GM19468 (cell line): ENCODE measurements around the gene HLA-DOB.

Source experiments
- ATAC-seq: cut with Tn5 transposase; IDR thresholded peaks from one replicate; pipeline ENCODE4 v1.9.1; 2021; ENCODE audit warnings: mild to moderate bottlenecking, moderate library complexity, moderate number of reproducible peaks; ENCODE audit not compliant: unreplicated experiment; ENCODE audit errors: extremely low read depth

The HLA-DOB gene

DNA sequence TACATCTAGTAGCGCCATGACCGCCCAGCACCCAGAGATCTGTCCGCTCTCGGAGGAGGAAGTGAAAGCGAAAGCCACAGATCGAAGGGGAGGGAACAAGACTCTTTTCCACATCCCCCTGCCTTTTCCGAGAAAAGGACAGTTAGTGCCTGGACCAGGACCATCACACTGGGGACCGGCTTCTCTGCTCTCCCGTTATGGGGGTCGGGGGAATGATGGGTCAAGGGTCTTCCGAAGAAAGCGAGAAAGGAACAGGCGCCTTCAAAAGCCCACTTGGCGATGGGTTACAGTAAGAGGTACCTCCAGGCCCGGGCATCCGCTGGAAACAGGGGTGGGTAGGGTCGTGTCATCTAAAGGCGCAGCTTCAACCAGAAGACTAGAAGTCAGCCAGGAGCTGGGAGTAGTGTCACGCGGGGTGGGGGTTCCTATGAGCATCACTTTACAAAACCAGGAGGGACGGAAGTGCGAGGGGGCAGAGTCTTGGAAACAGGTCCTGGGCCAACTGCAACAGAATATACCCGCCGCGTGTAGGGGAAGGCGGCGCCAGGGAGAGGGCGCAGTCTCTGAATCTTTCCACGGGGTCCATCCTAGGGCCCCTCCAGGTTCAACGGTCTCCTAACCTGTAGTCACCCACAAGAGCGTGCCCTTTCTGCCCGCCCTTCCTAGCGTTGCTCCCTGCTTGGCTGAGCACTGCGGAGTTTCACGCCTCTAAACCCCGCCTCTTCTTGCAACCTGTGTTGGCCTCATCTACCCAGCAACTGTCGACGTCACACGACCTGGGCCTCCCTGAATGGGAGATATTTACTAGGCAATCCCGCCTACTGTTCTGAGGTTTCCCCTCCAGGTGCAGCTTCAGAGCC lies 27.4 kb upstream of the HLA-DOB start, which contains the start of gene PSMB8:
TSS of gene PSMB8 (minus strand) at position 69 of the 860 bp plus-strand sequence. CDS start at position 18, 51 bp downstream.
- ATAC-seq: peak; percentile 58

DNA sequence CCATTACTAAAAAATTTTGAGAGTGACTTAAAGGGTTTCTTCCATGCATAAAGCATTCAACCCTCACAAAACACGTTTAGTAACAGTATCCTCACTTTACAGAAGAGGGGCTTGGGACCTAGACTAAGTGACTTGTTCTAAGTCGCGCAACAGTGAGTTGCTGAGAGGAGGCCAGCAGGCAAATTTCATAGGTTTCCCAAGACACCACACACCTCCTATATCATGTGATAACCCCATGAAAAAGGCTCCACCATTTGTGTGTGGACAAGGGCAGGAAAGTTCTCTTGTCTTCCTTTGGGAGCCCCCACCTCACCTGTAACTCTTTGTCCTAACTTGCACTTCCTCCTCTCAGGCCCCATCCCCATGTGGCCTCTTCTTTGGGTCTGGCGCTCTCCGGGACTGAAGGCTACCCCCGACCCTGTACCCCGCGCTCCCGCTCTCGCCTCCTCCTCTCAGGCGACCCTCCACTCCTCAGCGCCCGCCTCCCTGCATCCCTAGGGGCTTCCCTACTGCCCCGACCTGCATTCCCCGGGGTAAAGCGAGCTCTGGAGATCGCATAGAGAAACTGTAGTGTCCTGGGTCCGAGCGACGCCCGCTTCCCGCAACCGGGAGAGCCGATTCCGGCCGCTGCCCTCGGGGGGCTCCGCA lies 26.7 kb upstream of the HLA-DOB start:
- no peak for ATAC-seq

DNA sequence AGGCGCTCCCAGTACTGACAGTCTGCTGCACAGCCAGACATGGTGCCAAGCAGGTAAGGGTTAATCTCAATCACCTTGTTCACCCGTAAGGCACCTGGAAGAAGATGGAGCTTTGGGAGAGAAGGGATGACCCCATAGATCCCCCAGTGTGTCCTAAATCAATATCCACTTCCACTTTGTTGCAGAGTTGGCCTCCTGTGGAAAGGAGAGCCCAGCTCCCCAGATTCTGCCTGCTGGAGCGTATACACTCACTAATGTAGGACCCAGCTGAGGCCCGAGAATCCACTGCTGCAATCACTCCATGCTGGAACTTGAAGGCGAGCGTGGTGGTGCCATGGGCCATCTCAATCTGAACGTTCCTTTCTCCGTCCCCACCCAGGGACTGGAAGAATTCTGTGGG lies 25.9 kb upstream of the HLA-DOB start:
- no peak for ATAC-seq

DNA sequence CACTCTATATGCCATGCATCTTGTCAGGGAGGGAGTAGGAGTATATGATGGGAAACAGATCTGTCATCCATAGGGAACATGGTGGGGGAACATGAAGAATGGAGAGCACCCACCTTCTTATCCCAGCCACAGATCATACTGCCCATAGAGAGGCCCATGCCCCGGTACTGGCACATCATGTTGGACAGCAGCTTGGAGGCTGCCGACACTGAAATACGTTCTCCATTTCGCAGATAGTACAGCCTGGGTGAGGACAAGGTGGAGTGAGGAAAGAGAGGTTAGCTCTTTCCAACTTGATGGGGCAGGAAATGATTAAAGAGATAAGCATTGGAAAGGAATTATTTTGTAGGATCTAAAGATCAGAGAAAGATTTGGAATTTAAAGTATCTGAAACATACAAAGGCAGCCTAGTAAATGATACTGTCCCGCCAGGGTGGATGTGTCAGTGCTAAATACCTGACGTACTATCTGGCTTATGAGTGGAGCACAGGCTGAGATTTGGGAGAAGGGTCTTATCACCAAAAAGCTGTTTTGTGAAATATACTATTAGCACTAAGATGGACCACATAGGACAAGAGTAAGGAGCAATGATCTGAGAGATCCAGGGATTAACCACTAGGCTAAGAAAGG lies 25.3 kb upstream of the HLA-DOB start:
- ATAC-seq: no peak

DNA sequence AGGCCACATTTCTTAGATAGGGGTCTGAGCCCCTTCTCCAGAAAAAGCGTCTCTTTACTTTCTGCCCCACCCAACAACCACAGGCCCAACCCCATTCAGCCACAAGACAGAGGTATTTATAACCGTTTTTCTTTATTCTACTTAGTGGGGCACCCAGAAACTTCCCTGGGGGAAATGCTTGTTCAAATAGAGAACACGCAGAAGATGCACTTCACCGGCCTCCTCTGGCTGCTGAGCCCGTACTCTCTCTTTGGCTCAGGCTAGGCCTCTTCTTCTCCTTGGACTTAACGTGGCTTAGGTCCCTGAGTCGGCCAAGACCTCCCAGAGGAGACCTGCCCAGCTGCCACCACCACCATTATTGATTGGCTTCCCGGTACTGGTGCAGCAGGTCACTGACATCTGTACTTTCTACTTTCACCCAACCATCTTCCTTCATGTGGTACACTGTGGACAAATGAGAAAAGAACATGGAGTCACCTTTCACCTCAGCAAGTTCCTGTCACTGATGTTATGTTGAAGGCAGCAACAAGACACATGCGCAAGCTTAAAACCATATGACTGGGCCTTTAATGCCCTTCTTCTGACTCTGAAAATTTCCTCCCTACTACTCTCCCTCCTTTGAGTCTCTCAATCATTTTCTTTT lies 23.9 kb upstream of the HLA-DOB start:
- ATAC-seq: no peak

DNA sequence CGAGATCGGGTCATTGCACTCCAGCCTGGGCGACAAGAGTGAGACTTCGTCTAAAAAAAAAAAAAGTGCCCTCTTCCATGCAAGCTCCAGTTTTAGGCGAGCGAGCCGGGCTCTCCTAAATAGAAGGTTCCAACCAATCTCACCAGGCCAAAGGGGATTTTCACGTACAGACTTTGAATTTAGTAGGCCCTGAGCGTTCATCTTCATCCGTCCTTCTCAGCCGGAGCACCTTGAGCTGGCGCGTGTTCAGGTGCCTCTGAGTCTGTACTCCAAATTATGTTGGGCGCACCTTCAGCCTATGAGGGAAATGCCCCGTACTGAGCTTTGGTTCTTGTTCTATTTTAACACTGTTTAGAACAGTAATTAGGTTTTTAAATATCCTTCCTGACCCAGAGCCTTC lies 22.6 kb upstream of the HLA-DOB start:
- no peak for ATAC-seq

DNA sequence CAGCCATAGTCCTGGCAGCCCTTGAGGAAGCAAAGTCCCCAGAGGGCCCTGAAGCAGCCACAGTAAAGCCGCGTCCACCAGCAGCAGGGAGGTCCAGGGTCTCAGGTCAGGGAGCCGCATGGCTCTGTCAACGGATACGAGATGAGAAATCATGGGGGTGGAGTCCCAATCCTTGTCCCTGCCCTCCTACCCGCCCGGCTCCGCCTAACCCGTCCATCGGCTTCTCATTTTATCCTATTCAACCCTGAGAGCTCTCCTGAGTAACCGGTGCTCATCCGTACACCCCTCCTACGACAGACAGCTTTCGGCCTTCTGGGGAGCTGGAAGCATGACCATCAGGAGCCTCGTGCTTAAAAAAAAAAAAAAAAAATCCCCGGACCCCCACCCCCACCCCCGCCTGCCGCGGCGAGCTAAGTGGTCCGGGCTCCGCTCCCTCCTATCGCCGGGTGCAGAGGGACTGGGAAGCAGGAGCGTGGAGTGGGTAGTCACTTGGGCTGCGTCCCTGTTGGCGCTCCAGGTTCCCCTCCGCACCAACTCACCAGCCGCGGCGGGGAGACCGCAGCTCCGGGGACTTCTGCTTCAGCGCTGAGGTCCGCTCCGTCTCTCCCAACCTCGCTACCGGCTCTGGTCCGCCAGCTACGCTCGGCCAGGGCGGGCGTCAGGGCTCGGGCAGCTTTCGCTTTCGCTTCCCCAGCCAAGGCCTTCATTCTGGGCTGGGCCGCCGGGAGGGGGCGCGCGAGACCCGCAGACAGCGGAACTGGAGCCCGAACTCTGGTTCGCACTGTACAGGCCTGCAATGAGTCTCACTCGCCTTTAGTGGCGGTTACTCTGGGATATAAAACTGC lies 21.5 kb upstream of the HLA-DOB start, which contains the start of gene TAP2:
TSS of gene TAP2 (minus strand) at position 626 of the 845 bp plus-strand sequence. CDS start at position 120, 506 bp downstream.
- peak; percentile 62 for ATAC-seq

DNA sequence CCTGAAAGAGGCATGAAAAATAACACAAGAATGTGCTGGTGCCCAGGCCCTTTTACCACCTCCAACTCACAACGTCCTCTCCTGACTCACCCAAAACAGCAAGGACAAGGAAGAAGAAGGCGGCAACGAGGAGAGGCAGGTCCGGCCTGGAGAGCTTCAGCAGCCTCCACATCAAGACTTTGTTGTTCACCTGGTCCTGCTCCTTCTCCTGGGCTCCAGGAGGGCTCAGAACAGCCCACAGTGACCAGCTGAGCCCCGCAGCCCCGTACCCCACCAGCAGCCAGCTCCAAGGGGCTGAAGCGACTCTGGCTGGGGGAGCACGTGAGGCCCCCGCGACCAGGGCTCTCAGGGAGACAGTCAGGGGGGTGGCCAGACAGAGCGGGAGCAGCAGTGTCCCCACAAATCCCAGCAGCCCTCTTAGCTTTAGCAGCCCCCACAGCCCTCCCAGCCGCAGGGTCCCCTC lies 20.9 kb upstream of the HLA-DOB start:
- ATAC-seq: no peak

DNA sequence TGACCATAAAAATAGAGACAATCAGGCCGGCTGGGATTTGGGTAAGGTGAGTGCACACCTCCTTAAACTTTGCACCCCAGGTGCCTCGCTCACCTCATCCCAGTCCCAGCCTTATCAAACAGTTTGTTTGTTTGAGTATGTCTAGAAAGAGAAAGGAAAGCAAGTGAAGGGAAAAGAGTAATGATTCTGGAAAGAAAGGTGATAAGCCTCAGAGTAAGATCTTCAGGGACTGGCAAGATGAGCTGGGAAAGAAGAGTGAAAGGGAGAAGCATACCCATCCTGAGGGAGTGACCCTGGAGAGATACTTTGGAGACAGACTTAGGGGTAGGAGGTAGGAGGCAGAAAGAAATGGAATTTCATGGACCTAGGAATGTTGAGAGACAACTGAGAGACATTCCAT lies 20.1 kb upstream of the HLA-DOB start:
- no peak for ATAC-seq

DNA sequence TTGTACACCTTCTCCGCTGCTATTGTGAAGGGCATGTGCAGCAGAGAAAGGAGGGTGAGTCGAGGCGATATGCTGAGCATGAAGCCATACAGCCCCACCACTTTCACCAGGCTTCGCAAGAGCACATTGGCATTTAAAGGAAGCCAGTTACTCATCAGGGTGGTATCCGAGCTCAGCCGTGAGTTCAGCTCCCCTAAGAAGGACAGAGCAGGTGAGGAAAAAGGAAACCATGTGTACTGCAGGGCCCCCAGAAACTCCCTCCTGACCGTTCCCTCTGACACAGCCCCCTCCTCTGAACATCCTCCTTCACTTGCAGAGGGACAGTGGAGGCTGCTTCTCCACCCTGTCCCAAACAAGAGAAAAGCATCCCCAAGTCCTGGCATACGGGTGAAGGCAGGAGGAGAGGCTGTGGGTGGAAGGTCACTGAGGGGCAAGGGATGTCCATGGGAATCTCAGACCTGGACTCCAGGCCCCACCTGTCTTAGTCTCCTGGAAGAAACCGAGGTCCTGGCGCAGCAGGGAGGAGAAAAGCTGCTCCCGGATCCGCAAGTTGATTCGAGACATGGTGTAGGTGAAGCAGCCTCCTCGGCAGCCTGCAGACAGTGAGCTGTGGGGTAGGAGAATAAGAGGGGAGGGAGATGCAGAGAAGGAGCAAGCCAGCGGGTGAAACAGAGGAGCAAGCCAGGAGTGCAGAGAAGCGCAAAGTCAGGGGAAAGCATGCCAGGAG lies 18.5 kb upstream of the HLA-DOB start:
- ATAC-seq: no peak

DNA sequence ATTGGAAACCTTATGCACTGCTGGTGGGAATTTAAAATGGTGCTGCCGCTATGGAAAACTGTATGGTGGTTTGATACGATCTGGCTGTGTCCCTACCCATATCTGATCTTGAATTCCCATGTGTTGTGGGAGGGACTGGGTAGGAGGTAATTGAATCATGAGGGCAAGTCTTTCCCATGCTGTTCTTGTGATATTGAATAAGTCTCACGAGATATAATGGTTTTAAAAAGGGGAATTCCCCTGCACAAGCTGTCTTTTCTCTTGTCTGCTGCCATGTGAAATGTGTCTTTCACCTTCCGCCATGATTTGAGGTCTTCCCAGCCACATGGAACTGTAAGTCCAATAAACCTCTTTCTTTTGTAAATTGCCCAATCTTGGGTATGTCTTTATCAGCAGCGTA lies 16.9 kb upstream of the HLA-DOB start:
- no peak for ATAC-seq

DNA sequence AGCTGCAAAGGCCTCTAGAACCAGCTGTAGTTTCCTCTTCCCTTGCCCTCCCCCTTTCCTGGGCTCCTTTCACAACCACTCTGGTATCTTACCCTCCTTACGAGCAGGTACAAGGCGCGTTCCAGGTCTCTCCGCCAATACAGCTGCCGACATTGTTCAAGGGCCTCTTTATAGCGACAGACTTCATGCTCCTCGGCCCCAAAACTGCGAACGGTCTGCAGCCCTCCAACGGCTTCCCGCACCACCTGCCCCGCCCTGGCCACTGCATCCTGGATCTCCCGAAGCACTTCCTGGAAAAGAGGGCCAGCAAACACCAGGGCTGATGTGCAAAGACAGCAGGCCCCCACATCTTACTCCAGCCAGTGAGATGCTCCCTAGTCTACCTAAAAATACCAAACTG lies 15.7 kb upstream of the HLA-DOB start:
- ATAC-seq: no peak

DNA sequence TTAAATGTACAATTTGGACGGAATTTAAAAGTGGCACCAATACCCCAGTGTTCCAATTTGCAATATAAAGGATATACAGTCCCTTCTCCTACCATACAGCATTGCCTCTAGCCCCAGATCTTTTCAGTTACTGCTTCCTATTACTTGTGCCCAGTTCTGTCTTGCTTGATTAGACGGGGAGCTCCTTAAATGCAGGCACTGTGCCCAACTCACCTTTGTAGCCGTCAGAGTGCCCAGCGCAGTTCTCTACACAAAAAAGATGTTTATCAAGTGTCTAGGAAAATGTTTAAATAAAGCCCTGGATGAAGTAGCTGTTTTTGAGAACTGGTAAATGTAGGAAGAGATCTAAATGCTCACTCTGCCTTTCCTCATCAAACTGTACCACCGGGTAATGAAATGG lies 14.1 kb upstream of the HLA-DOB start:
- no peak for ATAC-seq

DNA sequence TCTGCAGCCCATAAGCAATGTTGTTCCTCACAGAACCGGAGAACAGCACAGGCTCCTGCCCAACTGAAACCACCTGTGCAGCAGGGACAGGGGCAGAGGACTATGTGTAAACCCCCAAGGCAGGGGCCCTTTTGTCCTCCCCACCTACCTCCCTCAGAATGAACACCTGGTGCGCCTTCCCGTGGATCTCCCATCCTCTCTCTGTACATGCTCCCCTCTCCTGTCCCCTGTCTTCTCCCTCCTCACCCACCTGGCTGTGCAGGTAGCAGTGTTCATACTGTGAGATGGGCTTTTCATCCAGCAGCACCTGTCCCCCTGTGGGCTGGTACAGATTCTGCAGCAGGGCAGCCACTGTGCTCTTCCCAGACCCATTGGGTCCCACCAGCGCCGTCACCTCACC lies 13.2 kb upstream of the HLA-DOB start:
- no peak for ATAC-seq

DNA sequence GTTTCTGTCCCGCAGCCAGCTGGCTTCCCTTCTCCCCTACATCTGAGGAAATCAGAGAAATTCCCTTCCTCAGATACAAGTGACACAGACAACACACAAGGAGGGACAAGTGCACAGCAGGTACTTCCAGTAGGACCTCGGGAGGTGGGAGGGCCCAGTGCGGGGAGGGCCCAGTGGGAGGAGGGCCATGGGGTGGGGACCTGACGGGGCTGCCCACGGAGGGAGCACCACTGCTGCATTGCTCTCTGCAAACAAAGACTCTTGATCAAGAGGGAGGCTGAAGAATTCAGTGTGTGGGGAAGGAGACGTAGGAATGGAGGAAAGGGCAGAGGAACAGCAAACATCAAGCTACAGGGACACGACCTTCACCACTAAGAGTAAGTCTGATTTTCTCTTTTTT lies 12.7 kb upstream of the HLA-DOB start:
- ATAC-seq: no peak

DNA sequence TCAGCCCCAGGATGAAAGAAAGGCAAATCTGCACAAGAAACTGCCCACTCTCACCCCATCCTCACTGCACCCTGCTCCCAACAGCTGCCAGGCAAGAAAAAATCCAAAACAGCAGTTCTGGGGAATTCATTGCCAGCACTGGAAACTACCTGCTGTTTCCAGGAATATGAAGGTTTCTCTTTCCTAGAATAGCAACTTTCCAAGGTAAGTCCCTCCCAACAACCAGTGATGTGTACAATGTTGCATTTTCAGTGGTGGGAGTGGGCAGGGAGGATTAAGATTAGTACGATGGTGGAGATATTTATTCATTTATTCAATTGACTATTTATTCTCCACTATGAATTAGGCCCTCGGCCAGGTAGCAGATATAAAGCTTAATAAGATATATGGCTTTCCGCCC lies 10.2 kb upstream of the HLA-DOB start:
- ATAC-seq: no peak

DNA sequence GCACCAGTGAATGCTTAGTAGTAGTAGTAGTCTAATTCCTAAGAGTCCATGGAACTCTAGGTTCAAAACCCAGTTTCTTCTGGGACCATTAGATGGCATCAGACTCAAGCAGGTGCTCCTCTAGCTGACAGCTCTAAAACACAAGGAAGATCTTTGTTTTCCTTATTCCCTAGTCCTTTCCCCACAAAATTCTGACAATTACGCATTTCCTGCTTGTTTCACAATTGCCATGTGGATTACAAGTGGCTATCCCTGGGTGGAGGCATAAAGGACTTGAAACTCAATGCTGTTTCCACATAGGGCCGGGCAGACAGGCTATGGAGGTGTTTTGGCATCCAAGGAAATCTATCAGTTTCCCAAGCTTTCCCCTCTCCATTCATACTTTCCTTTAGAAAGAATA lies 9.2 kb upstream of the HLA-DOB start:
- ATAC-seq: no peak

DNA sequence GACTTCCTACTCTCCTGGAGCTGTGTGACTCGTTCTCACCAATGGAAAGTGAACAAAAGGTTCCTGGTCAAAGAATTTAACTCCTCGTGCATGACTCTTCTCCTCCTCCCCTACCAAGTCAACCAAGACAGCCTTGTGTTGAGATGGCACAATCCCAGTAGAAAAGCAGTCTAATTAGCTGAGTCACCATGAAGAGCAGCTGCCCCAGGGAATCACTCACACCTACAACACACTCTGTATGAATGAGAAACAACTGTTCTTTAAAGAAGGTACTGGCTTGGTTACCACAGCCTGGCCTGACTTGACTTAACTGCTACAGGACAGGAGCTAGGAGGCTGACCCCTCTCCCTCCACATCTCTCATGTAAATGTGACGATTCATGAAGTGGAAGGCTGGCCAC lies 2.9 kb upstream of the HLA-DOB start:
- ATAC-seq: no peak

DNA sequence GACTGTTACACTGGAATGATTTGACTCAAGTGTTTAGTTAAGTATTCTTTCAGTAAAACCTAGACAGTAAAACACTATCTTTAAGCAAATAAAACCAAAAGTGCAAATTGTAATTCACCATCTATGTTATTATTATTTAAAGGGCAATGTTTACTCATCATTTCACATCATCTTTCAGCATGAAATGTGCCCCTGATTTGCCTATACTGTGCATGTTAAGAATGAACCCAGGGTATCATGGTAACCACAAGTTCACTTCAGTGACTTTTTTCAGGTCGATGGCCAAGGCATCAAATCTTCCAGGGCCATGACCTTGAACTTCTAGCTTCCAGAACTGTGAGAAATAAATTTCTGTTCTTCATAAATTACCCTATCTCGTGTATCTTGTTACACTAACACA lies 2.1 kb upstream of the HLA-DOB start:
- ATAC-seq: no peak
